Upper lobe of left lung (tissue), 4 donors: ENCODE results near the gene CDADC1.

Experiments used
- CTCF ChIP-seq, 6 experiments: fragments of 450-650 bp in 4 of 6; fragments of 200-600 bp in 2 of 6; sonication (generic) in 2 of 6; IDR thresholded peaks; one replicate each; pipeline ENCODE4 v1.5.1; 2016 to 2019; ENCODE audit warnings: antibody characterized with exemption in 6 of 6
- EP300 ChIP-seq, 4 donors: sonication (generic); formaldehyde crosslinking; IDR thresholded peaks; one replicate each; pipeline ENCODE4 v1.5.1; 2017; ENCODE audit warnings: antibody characterized with exemption in 4 of 4, control low read depth in 2 of 4
- POLR2A ChIP-seq, 4 donors: fragments of 450-650 bp; IDR thresholded peaks; one replicate each; pipeline ENCODE4 v1.5.1; 2016 to 2017; ENCODE audit warnings: antibody characterized with exemption in 4 of 4, mild to moderate bottlenecking in 2 of 4
- POLR2AphosphoS5 ChIP-seq, 2 donors: sonication (generic); formaldehyde crosslinking; IDR thresholded peaks; one replicate each; pipeline ENCODE4 v1.5.1; 2017; ENCODE audit warnings: antibody characterized with exemption in 2 of 2

DNA sequence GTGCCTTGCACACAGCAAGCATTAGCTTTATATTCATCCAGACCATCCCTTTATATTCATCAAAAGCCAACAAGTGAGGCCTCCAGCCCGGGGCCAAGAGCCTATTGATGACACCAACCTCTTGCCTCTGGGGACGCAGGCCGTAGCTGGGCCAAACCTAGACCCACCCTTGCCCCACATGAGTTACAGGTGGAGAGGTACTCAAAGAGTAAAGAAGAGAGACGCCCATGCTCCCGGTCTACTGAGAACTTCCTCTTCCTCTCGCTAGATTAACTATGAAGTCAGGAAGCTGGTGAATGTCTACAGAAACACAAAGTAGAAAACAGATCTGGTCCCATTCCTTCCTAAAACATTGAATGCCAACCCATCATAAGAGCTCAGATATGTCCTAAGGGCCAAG lies 31.4 kb upstream of the CDADC1 start:
- TF ChIP-seq CTCF (IDR thresholded peaks at IDR 0.05): no peak
- TF ChIP-seq EP300 (IDR thresholded peaks at IDR 0.05): no peak
- TF ChIP-seq POLR2A (IDR thresholded peaks at IDR 0.05): no peak
- TF ChIP-seq POLR2AphosphoS5 (IDR thresholded peaks at IDR 0.05): no peak
